ENCODE results near the gene COL4A1. TPM values are rescaled to one million over a fixed set of nuclear protein-coding genes. Genes with fewer than 3 reads are reported as not detected.

COL4A1 gene
- total RNA-seq, 2 donors from 2014 or later = 505 to 852 TPM

DNA sequence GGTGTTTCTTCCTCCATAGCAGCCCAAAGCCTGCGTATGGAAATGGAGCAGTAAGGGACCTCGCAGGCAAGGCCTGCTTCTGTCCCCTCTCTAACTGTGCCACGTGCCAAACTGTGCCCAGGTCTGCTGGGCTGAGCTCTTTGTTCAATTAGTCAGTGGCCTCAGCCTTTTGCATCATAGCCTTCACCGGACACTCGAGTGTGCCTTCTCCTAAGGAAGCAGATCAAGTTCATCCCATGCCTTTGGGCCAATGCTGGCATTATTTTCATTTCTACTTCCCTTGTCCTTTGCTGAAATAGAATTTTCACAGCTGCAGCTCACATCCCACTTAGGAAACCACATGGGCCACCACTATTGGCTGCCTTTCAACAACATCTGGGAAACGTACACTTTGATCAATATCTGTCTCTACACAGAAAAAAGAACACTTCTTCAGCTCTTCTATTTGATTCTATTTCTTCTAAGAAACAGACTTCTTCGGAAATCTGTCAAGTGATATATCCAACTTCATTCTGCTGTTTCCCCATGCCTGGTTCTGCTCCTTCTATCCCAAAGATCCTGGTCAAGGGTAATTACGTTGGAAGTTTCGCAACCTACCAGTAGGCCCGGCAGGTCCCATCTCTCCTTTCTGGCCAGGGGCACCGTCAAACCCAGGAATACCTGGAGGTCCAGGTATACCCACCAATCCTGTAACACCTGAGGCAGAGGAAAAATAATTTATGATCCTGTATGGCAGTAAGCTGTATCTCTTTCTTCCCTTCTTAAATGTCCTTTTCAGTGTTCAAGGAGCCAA lies 143.9 kb downstream of the COL4A1 start:
- H3K27me3 ChIP-seq (replicated peaks; ENCODE audit: insufficient read depth) = no peaks in the 10 kb centered on the region
- TF ChIP-seq, protein P1, sequence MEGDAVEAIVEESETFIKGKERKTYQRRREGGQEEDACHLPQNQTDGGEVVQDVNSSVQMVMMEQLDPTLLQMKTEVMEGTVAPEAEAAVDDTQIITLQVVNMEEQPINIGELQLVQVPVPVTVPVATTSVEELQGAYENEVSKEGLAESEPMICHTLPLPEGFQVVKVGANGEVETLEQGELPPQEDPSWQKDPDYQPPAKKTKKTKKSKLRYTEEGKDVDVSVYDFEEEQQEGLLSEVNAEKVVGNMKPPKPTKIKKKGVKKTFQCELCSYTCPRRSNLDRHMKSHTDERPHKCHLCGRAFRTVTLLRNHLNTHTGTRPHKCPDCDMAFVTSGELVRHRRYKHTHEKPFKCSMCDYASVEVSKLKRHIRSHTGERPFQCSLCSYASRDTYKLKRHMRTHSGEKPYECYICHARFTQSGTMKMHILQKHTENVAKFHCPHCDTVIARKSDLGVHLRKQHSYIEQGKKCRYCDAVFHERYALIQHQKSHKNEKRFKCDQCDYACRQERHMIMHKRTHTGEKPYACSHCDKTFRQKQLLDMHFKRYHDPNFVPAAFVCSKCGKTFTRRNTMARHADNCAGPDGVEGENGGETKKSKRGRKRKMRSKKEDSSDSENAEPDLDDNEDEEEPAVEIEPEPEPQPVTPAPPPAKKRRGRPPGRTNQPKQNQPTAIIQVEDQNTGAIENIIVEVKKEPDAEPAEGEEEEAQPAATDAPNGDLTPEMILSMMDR (IDR thresholded peaks at IDR 0.05) = no peak
- ATAC-seq (ENCODE audit: insufficient number of reproducible peaks, low FRiP score, low read depth) (no peak), DNase-seq (ENCODE audit: low spot score) (no peak)
- no peaks in the 10 kb centered on the region for H3K9me3 ChIP-seq
- H3K4me3 ChIP-seq = no peak overlapping the region
- peaks cover 86% of the 10 kb centered on the region for H3K36me3 ChIP-seq
- no peaks in the 10 kb centered on the region for H3K4me1 ChIP-seq (ENCODE audit: control insufficient read depth in 1 of 2, low read depth in 2 of 2)
- no peak overlapping the region for H3K27ac ChIP-seq

DNA sequence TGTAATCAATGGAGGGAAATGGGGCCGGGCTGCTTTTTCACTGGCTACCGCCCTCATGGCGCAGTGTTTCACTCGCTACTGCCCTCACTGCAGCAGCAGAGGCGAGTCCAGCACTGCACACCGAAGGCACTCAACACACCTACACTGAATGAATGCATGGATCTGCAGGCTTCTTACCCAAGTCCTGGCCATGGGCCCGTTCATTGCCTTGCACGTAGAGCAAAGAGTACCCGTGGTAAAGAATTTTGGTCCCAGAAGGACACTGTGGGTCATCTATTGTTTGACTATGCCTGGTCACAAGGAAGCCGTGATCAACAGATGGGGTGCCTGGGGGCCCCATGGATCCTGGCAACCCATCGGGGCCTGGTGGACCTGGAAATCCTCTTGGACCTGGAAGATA lies 144.9 kb downstream of the COL4A1 start:
- DNase-seq (ENCODE audit: low spot score) = no peak
- H3K4me3 ChIP-seq = no peak overlapping the region
- no peak overlapping the region for H3K27ac ChIP-seq
- ATAC-seq (ENCODE audit: insufficient number of reproducible peaks, low FRiP score, low read depth) = no peak
- TF ChIP-seq, protein P1 (IDR thresholded peaks at IDR 0.05) = no peak
- no peaks in the 10 kb centered on the region for H3K27me3 ChIP-seq (replicated peaks; ENCODE audit: insufficient read depth)
- H3K9me3 ChIP-seq = no peaks in the 10 kb centered on the region
- H3K36me3 ChIP-seq = peaks cover 91% of the 10 kb centered on the region
- H3K4me1 ChIP-seq (ENCODE audit: control insufficient read depth in 1 of 2, low read depth in 2 of 2) = no peaks in the 10 kb centered on the region

DNA sequence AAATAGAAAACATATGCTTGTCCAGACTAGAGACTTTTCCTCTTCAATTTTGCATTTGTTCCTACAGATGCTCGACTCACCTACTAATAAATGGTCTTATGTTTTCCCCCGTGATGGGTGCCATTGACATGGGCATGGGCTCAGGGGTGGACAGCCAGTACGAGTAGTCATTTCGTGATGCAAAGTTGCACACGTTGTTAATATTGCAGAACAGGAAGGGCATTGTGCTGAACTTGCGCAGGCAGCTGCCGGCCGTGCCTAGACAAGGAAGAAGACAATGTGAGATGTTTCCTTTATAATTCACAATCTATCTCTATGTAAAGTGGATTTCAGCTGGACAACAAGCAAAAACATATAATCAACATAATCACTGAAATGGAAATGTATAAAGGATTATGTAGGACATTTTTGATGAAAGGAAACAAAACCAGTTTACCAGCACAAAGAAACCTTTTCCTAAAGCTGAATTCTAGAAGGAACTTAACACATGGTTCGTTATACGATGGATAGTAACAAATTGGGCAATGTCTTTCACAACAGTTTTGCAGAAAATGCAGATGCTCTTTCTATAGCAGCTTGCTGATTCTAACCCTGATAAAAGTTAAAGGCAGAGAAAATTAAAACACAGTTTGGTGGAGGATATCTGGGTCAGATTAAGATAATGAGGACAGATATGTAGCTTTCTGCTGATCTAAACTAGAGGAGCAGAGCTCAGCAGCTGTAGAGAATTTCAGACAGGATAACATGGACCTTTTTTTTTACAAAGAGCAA lies 145.7 kb downstream of the COL4A1 start:
- Histone ChIP-seq H3K27me3 (replicated peaks; ENCODE audit: insufficient read depth) (no peaks in the 10 kb centered on the region), H3K4me1 (ENCODE audit: control insufficient read depth in 1 of 2, low read depth in 2 of 2) (no peaks in the 10 kb centered on the region), H3K27ac (no peak overlapping the region), H3K9me3 (no peaks in the 10 kb centered on the region), H3K4me3 (no peak overlapping the region), H3K36me3 (peaks cover 92% of the 10 kb centered on the region)
- no peak for ATAC-seq (ENCODE audit: insufficient number of reproducible peaks, low FRiP score, low read depth)
- TF ChIP-seq, protein P1 (IDR thresholded peaks at IDR 0.05) = no peak
- DNase-seq (ENCODE audit: low spot score) = no peak

DNA sequence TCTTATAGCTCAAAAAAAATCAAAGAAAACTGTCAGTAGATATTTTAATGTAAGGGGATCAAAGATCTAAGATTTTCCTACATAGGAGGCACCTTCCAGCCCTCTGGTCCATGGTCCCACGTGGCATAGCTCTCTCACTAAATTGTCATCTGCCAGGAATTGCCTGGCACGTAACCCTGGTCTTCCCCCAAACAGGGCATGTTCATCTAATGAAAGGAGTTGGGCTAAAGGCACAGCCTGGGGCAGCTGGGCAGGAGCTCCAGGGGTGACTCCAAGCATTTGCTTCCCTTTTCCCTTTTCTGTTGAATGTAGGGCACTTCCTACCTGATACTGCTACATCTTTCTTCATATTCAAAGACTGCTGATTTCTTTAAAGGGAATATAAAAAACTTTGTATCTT lies 148.7 kb downstream of the COL4A1 start:
- peaks cover 89% of the 10 kb centered on the region for H3K36me3 ChIP-seq
- no peak for ATAC-seq (ENCODE audit: insufficient number of reproducible peaks, low FRiP score, low read depth)
- TF ChIP-seq, protein P1 (IDR thresholded peaks at IDR 0.05) = no peak

DNA sequence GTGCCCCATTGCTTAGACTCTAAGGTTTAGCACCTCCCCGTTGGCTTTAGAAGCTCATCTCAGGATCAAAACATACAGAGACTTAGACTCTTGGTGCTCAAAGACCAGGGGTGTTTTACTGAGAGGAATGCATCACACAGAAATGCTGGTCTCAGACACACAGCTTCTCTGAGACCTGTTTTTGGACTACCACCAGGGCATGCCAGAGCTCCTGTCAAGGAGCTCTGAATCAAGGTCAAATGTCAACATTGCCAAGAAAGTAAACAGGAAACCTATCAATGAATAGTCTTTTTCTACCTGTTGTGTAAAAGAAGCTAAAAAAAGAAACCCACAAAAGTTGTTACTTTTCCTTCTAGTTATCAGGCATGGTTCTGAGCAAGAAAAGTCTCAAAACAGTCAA lies 149.2 kb downstream of the COL4A1 start:
- peaks cover 87% of the 10 kb centered on the region for H3K36me3 ChIP-seq
- H3K9me3 ChIP-seq = no peaks in the 10 kb centered on the region
- no peaks in the 10 kb centered on the region for H3K27me3 ChIP-seq (replicated peaks; ENCODE audit: insufficient read depth)
- DNase-seq (ENCODE audit: low spot score) = no peak
- H3K4me3 ChIP-seq = no peak overlapping the region
- peak overlapping the region in 1 of 2 donors; percentile 15 for H3K27ac ChIP-seq
- TF ChIP-seq, protein P1 (IDR thresholded peaks at IDR 0.05) = no peak
- no peaks in the 10 kb centered on the region for H3K4me1 ChIP-seq (ENCODE audit: control insufficient read depth in 1 of 2, low read depth in 2 of 2)
- ATAC-seq (ENCODE audit: insufficient number of reproducible peaks, low FRiP score, low read depth) = no peak

More for the DNA sequence above, 148.7 kb downstream of the COL4A1 start:
- no peaks in the 10 kb centered on the region for H3K27me3 ChIP-seq (replicated peaks; ENCODE audit: insufficient read depth)
- peak overlapping the region in 1 of 2 donors; percentile 15 for H3K27ac ChIP-seq
- no peak overlapping the region for H3K4me3 ChIP-seq
- no peak for DNase-seq (ENCODE audit: low spot score)
- H3K9me3 ChIP-seq = no peaks in the 10 kb centered on the region
- H3K4me1 ChIP-seq (ENCODE audit: control insufficient read depth in 1 of 2, low read depth in 2 of 2) = no peaks in the 10 kb centered on the region
